SU-DHL-6 (cell line): ENCODE results near the gene APOBEC4.

Experiments
- H2AFZ ChIP-seq: fragments of 200-600 bp; sonication (generic); 2 replicates; pipeline ENCODE4 v1.6.1; 2014; ENCODE audit warnings: low read depth, mild to moderate bottlenecking, moderate library complexity, mixed read lengths, antibody characterized with exemption, low read length; ENCODE audit not compliant: severe bottlenecking
- H3F3A ChIP-seq: fragments of 200-600 bp; shearing (Covaris generic); 2 replicates; pipeline ENCODE4 v1.6.0; 2016; ENCODE audit warnings: antibody characterized with exemption, mild to moderate bottlenecking; ENCODE audit not compliant: insufficient read depth
- H3K27ac ChIP-seq: fragments of 200-600 bp; sonication (generic); 2 replicates; pipeline ENCODE4 v1.5.1; 2016; ENCODE audit warnings: low read depth, mild to moderate bottlenecking, low read length, moderate library complexity, mixed read lengths
- H3K27me3 ChIP-seq: fragments of 200-600 bp; sonication (generic), shearing (Covaris generic); 2 replicates; pipeline ENCODE4 v1.6.0; 2014; ENCODE audit warnings: mild to moderate bottlenecking, low read length
- H3K36me3 ChIP-seq: fragments of 200-600 bp; sonication (generic); 2 replicates; pipeline ENCODE4 v1.6.1; 2014; ENCODE audit warnings: mild to moderate bottlenecking, low read length, mixed read lengths
- H3K4me2 ChIP-seq: fragments of 300-600, 200-600 bp; shearing (Covaris generic), sonication (generic); 2 replicates; pipeline ENCODE4 v1.6.0; 2014; ENCODE audit warnings: low read length, low read depth, mild to moderate bottlenecking; ENCODE audit not compliant: poor library complexity, severe bottlenecking
- H3K4me3 ChIP-seq: fragments of 200-600 bp; sonication (generic); 2 replicates; pipeline ENCODE4 v1.5.1; 2014; ENCODE audit warnings: antibody characterized with exemption, low read length, mild to moderate bottlenecking, mixed read lengths; ENCODE audit not compliant: insufficient read depth, poor library complexity, severe bottlenecking
- H3K79me2 ChIP-seq: fragments of 200-600 bp; sonication (generic); 2 replicates; pipeline ENCODE4 v1.6.1; 2014; ENCODE audit warnings: mild to moderate bottlenecking, low read length, moderate library complexity; ENCODE audit not compliant: insufficient read depth
- H3K9ac ChIP-seq: fragments of 200-600 bp; sonication (generic); 2 replicates; pipeline ENCODE4 v1.7.0; 2014; ENCODE audit warnings: mild to moderate bottlenecking, low read length
- H3K9me2 ChIP-seq: fragments of 200-600 bp; sonication (generic); replicated peaks from 2 replicates; pipeline ENCODE4 v1.6.1; 2014; ENCODE audit warnings: low read length; ENCODE audit not compliant: insufficient read depth
- H3K9me3 ChIP-seq: fragments of 200-600 bp; sonication (generic); 2 replicates; pipeline ENCODE4 v1.6.1; 2014; ENCODE audit warnings: low read length, mixed read lengths; ENCODE audit not compliant: insufficient read depth
- H4K20me1 ChIP-seq: fragments of 200-600 bp; sonication (generic); 2 replicates; pipeline ENCODE4 v1.6.1; 2014; ENCODE audit warnings: low read depth, mild to moderate bottlenecking, antibody characterized with exemption, low read length, moderate library complexity, mixed read lengths
- CTCF ChIP-seq: fragments of 200-600 bp; sonication (generic); IDR thresholded peaks from one replicate; pipeline ENCODE4 v1.5.1; 2017; ENCODE audit warnings: antibody characterized with exemption, mild to moderate bottlenecking, low read length, moderate library complexity; ENCODE audit not compliant: insufficient read depth, poor library complexity, severe bottlenecking
- EZH2phosphoT487 ChIP-seq: fragments of 200-600 bp; sonication (generic), shearing (Covaris generic); conservative IDR thresholded peaks from 2 replicates; pipeline ENCODE4 v1.6.1; 2018; ENCODE audit warnings: mild to moderate bottlenecking, antibody characterized with exemption, low read length, moderate library complexity, mixed read lengths

APOBEC4 gene

GRCh38 chr1:183694755-183695154 is 41.6 kb upstream of the APOBEC4 start:
- no peaks in the 10 kb centered on the region for H3K9me3 ChIP-seq
- H3K9ac ChIP-seq: no peak overlapping the region
- no peaks in the 10 kb centered on the region for H3K9me2 ChIP-seq
- TF ChIP-seq CTCF: no peak
- TF ChIP-seq EZH2phosphoT487: no peak
- no peak overlapping the region for H3K27ac ChIP-seq
- H3K79me2 ChIP-seq: no peaks in the 10 kb centered on the region
- no peak overlapping the region for H2AFZ ChIP-seq
- no peak overlapping the region for H3K4me3 ChIP-seq
- no peaks in the 10 kb centered on the region for H4K20me1 ChIP-seq
- H3K4me2 ChIP-seq: no peak overlapping the region
- H3K27me3 ChIP-seq: no peaks in the 10 kb centered on the region
- no peaks in the 10 kb centered on the region for H3K36me3 ChIP-seq
- H3F3A ChIP-seq: no peaks in the 10 kb centered on the region

DNA sequence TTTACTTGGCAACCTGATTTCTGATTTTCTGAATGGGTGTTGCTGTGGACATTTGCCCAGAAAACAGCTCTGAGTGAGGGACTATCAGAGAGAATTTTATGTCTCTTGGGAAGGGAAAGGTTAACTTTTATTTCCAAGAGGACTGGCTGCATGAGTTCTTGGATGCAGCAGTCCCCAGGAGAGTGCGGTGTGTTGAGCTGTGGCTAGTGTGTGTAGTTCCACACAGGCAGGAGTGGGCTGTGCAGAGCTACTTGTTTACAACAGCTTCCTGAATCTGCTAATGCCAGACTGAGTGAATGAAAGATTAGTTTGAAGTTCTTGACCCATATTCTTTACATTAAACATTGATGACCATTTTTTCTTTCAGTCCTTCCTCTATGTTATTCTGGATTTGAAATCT is 41.0 kb upstream of the APOBEC4 start:
- H4K20me1 ChIP-seq: no peaks in the 10 kb centered on the region
- no peaks in the 10 kb centered on the region for H3K9me3 ChIP-seq
- H3K4me3 ChIP-seq: no peak overlapping the region
- no peak overlapping the region for H3K4me2 ChIP-seq
- TF ChIP-seq CTCF (no peak), EZH2phosphoT487 (no peak)
- no peak overlapping the region for H2AFZ ChIP-seq
- H3K36me3 ChIP-seq: no peaks in the 10 kb centered on the region
- no peaks in the 10 kb centered on the region for H3K9me2 ChIP-seq
- H3K79me2 ChIP-seq: no peaks in the 10 kb centered on the region
- H3K9ac ChIP-seq: no peak overlapping the region
- no peaks in the 10 kb centered on the region for H3F3A ChIP-seq
- H3K27ac ChIP-seq: no peak overlapping the region
- no peaks in the 10 kb centered on the region for H3K27me3 ChIP-seq

- Histone ChIP-seq H2AFZ (no peak overlapping the region), H3K79me2 (no peaks in the 10 kb centered on the region), H3F3A (no peaks in the 10 kb centered on the region), H3K4me3 (no peak overlapping the region), H3K27me3 (no peaks in the 10 kb centered on the region), H3K27ac (no peak overlapping the region), H4K20me1 (no peaks in the 10 kb centered on the region), H3K4me2 (no peak overlapping the region), H3K9me2 (no peaks in the 10 kb centered on the region), H3K36me3 (no peaks in the 10 kb centered on the region), H3K9me3 (no peaks in the 10 kb centered on the region), H3K9ac (no peak overlapping the region)
- TF ChIP-seq CTCF (no peak), EZH2phosphoT487 (no peak)
These were observed 40.4 kb upstream of the APOBEC4 start for GRCh38 chr1:183693521-183693920.
